IgD-negative memory B cell (primary cell): ENCODE data around the gene KLHL8. TPM values are rescaled to one million over a fixed set of nuclear protein-coding genes. Genes with fewer than 3 reads are reported as not detected.
"Not testable (repeated sequence)": the region's sequence is repeated elsewhere in the genome, so short reads cannot be mapped to it uniquely, and the experiment has no call there.

Experiments used
- H3K27ac Mint-ChIP-seq, 3 donors: one replicate each; pipeline ENCODE4 v1.8.0; 2020 to 2022; ENCODE audit warnings: mild to moderate bottlenecking in 3 of 3, mixed read lengths in 3 of 3, moderate library complexity in 1 of 3
- H3K27me3 Mint-ChIP-seq: one replicate; pipeline ENCODE4 v1.8.0; 2021; ENCODE audit warnings: mixed read lengths
- H3K36me3 Mint-ChIP-seq: one replicate; pipeline ENCODE4 v1.8.0; 2020; ENCODE audit warnings: mild to moderate bottlenecking, mixed read lengths
- H3K4me1 Mint-ChIP-seq, 3 donors: one replicate each; pipeline ENCODE4 v1.8.0; 2020 to 2022; ENCODE audit warnings: mixed read lengths in 3 of 3, mild to moderate bottlenecking in 1 of 3
- H3K4me3 Mint-ChIP-seq, 4 donors: one replicate each; pipeline ENCODE4 v1.8.0; 2020 to 2022; ENCODE audit warnings: mild to moderate bottlenecking in 4 of 4, mixed read lengths in 4 of 4, moderate library complexity in 3 of 4
- H3K9me3 Mint-ChIP-seq, 3 donors: one replicate each; pipeline ENCODE4 v1.8.0; 2020 to 2021; ENCODE audit warnings: mixed read lengths in 3 of 3, mild to moderate bottlenecking in 1 of 3
- polyA plus RNA-seq: library from polyadenylated mRNA; unstranded; fragments of 300-500 nt; fragmentation: Illumina TruSeq; gene quantifications from one replicate; pipeline ENCODE4 v1.2.3, GENCODE V29; 2021

Gene KLHL8
- polyA plus RNA-seq, 1 donor from 2014 or later = 13.3 TPM

GRCh38 chr4:87239821-87240220 is 19.4 kb upstream of the KLHL8 start:
- Mint-ChIP-seq H3K4me3 (no peak overlapping the region), H3K9me3 (peaks cover 6 to 17% (median 14%) of the 10 kb centered on the region in 3 donors), H3K27me3 (peaks cover 6% of the 10 kb centered on the region), H3K4me1 (no peaks in the 10 kb centered on the region), H3K36me3 (no peaks in the 10 kb centered on the region), H3K27ac (no peak overlapping the region)

GRCh38 chr4:87239194-87239593 is 18.8 kb upstream of the KLHL8 start:
- H3K36me3 Mint-ChIP-seq = no peaks in the 10 kb centered on the region
- H3K27ac Mint-ChIP-seq = no peak overlapping the region
- peaks cover 5% of the 10 kb centered on the region for H3K27me3 Mint-ChIP-seq
- H3K4me1 Mint-ChIP-seq = no peaks in the 10 kb centered on the region
- H3K4me3 Mint-ChIP-seq = no peak overlapping the region
- peaks cover 6 to 17% (median 13%) of the 10 kb centered on the region in 3 donors for H3K9me3 Mint-ChIP-seq

GRCh38 chr4:87236861-87237260 is 16.4 kb upstream of the KLHL8 start:
- no peak overlapping the region for H3K27ac Mint-ChIP-seq
- H3K9me3 Mint-ChIP-seq = peaks cover 0 to under 1% (median 0%) of the 10 kb centered on the region in 3 donors
- H3K27me3 Mint-ChIP-seq = peaks cover 5% of the 10 kb centered on the region
- no peak overlapping the region for H3K4me3 Mint-ChIP-seq
- no peaks in the 10 kb centered on the region for H3K4me1 Mint-ChIP-seq
- H3K36me3 Mint-ChIP-seq = no peaks in the 10 kb centered on the region

- Mint-ChIP-seq H3K4me3 (peak overlapping the region in 2 of 4 donors; percentile 13 to 91), H3K9me3 (no peaks in the 10 kb centered on the region), H3K4me1 (no peaks in the 10 kb centered on the region), H3K27me3 (peaks cover 5% of the 10 kb centered on the region), H3K27ac (peak overlapping the region in 1 of 3 donors; percentile 76), H3K36me3 (no peaks in the 10 kb centered on the region)
These were observed 14.7 kb upstream of the KLHL8 start for GRCh38 chr4:87235020-87235671.

- Mint-ChIP-seq H3K4me3 (no peak overlapping the region), H3K4me1 (no peaks in the 10 kb centered on the region), H3K9me3 (no peaks in the 10 kb centered on the region), H3K36me3 (no peaks in the 10 kb centered on the region), H3K27me3 (peaks cover 3% of the 10 kb centered on the region), H3K27ac (no peak overlapping the region)
These were observed 11.8 kb upstream of the KLHL8 start for GRCh38 chr4:87232216-87232615.

- H3K4me1 Mint-ChIP-seq = no peaks in the 10 kb centered on the region
- H3K27me3 Mint-ChIP-seq = peaks cover 3% of the 10 kb centered on the region
- H3K9me3 Mint-ChIP-seq = no peaks in the 10 kb centered on the region
- H3K27ac Mint-ChIP-seq = no peak overlapping the region
- H3K4me3 Mint-ChIP-seq = no peak overlapping the region
- H3K36me3 Mint-ChIP-seq = no peaks in the 10 kb centered on the region
These were observed 10.4 kb upstream of the KLHL8 start for GRCh38 chr4:87230806-87231205.

- Mint-ChIP-seq H3K9me3 (no peaks in the 10 kb centered on the region), H3K4me3 (no peak overlapping the region), H3K27ac (peak overlapping the region in 1 of 3 donors; percentile 5), H3K27me3 (peaks cover 3% of the 10 kb centered on the region), H3K4me1 (no peaks in the 10 kb centered on the region), H3K36me3 (no peaks in the 10 kb centered on the region)
These were observed 9.6 kb upstream of the KLHL8 start for GRCh38 chr4:87229979-87230378.

GRCh38 chr4:87228262-87228860 is 7.9 kb upstream of the KLHL8 start:
- Mint-ChIP-seq H3K9me3 (no peaks in the 10 kb centered on the region), H3K4me3 (no peak overlapping the region), H3K36me3 (no peaks in the 10 kb centered on the region), H3K27me3 (peaks cover 3% of the 10 kb centered on the region), H3K27ac (no peak overlapping the region), H3K4me1 (no peaks in the 10 kb centered on the region)

- no peaks in the 10 kb centered on the region for H3K4me1 Mint-ChIP-seq
- H3K4me3 Mint-ChIP-seq = no peak overlapping the region
- H3K27me3 Mint-ChIP-seq = peaks cover 3% of the 10 kb centered on the region
- H3K27ac Mint-ChIP-seq = no peak overlapping the region
- no peaks in the 10 kb centered on the region for H3K36me3 Mint-ChIP-seq
- no peaks in the 10 kb centered on the region for H3K9me3 Mint-ChIP-seq
These were observed 7.3 kb upstream of the KLHL8 start for GRCh38 chr4:87227751-87228151.

DNA sequence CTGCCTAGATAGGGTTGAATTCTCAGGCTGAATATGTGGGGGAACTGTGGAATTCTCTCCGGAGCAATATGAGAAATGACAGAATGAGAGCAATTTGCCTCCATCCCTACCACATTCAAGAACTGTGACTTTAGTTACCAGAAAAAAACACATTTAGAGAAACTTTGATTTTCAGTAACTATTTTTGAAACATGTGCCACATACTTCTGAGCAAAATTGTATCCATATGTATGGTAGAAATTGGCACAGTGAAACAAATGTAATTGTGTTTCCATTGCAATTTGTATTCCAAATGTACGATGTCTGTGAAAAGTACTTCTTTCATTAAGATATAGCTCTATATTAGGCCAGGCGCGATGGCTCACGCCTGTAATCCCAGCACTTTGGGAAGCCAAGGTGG is 5.5 kb upstream of the KLHL8 start:
- Mint-ChIP-seq H3K36me3 (no peaks in the 10 kb centered on the region), H3K9me3 (no peaks in the 10 kb centered on the region), H3K4me1 (peaks cover 0 to under 1% (median 0%) of the 10 kb centered on the region in 3 donors), H3K27me3 (peaks cover 3% of the 10 kb centered on the region), H3K27ac (no peak overlapping the region), H3K4me3 (no peak overlapping the region)

DNA sequence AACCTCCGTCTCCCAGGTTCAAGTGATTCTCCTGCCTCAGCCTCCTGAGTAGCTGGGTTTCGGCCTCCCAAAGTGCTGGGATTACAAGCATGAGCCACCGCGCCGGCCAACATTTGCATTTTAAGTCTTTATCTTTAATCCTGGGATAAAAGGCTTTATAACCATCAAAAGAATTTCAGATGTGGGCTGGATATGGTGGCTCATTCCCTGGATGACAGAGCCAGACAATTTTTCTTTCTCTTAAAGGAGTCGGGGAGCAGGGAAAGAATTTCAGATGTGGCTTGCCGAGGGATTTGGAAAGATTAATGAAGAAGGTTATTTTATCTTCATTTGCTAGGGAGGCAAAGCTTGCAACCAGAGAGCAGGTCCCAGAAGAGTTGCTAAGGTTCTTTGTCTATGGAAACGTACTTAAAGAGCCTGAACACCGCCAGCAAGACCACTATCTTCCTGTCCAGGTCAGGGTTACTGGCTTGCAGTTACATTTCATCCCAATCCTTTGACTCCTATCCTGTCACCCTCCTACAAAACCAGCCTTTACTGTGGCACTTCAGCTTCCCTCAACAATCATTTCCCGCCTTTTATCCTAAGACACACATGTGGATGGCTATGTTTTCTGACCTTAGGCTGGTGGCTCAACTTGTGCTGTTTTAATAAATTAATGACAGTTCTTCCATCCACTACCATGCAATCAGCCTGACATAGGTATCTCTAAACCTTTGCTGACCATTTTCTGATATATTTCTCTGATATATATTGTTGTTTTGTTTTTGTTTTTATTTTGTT is 3.9 kb upstream of the KLHL8 start:
- H3K9me3 Mint-ChIP-seq = no peaks in the 10 kb centered on the region
- H3K27me3 Mint-ChIP-seq = no peaks in the 10 kb centered on the region
- H3K36me3 Mint-ChIP-seq = no peaks in the 10 kb centered on the region
- peaks cover 2 to 6% (median 4%) of the 10 kb centered on the region in 3 donors for H3K4me1 Mint-ChIP-seq
- no peak overlapping the region for H3K27ac Mint-ChIP-seq
- peak overlapping the region in 1 of 4 donors; percentile 52 for H3K4me3 Mint-ChIP-seq

DNA sequence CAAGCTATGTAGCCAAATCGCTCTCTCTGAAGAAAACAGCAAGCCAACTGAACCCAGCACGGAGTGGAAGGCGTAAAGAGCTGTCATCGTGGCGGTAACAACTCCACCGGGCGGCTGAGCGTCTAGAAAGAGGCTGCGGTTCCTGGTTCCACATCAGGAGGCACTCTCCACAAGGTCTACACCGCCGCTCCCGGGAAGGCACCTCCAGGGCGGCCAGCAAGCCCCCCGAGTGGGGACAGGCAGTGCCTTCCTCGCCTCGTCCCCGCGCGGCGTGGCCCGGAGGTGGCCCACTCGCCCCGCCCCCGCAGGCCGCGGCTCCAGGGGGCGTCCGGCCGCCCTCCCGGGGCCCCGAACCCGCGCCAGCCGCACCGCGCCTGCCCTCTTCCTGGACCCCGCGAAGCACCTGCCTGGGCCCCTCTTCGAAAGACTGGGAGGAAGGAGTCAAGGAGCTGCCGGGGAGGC is 755 bp downstream of the KLHL8 start:
- H3K4me1 Mint-ChIP-seq = peaks cover 6 to 15% (median 10%) of the 10 kb centered on the region in 3 donors

GRCh38 chr4:87217235-87217763 is 3.1 kb downstream of the KLHL8 start:
- not testable (repeated sequence) for H3K27me3 Mint-ChIP-seq, H3K27ac Mint-ChIP-seq, H3K36me3 Mint-ChIP-seq, H3K9me3 Mint-ChIP-seq
- H3K4me1 Mint-ChIP-seq = peaks cover 6 to 15% (median 10%) of the 10 kb centered on the region in 3 donors
- H3K4me3 Mint-ChIP-seq = peak overlapping the region in 1 of 4 donors; percentile 43

More for the DNA sequence above, 755 bp downstream of the KLHL8 start:
- Mint-ChIP-seq H3K36me3 (no peaks in the 10 kb centered on the region), H3K27ac (peak overlapping the region; percentile 81 to 97 (median 94)), H3K9me3 (no peaks in the 10 kb centered on the region), H3K27me3 (no peaks in the 10 kb centered on the region), H3K4me3 (peak overlapping the region; percentile 93 to 97 (median 96))

- no peaks in the 10 kb centered on the region for H3K36me3 Mint-ChIP-seq
- H3K4me3 Mint-ChIP-seq = peak overlapping the region in 1 of 4 donors; percentile 43
- H3K9me3 Mint-ChIP-seq = no peaks in the 10 kb centered on the region
- peaks cover 6 to 15% (median 11%) of the 10 kb centered on the region in 3 donors for H3K4me1 Mint-ChIP-seq
- H3K27me3 Mint-ChIP-seq = no peaks in the 10 kb centered on the region
- H3K27ac Mint-ChIP-seq = no peak overlapping the region
These were observed 3.9 kb downstream of the KLHL8 start for GRCh38 chr4:87216469-87216868.

DNA sequence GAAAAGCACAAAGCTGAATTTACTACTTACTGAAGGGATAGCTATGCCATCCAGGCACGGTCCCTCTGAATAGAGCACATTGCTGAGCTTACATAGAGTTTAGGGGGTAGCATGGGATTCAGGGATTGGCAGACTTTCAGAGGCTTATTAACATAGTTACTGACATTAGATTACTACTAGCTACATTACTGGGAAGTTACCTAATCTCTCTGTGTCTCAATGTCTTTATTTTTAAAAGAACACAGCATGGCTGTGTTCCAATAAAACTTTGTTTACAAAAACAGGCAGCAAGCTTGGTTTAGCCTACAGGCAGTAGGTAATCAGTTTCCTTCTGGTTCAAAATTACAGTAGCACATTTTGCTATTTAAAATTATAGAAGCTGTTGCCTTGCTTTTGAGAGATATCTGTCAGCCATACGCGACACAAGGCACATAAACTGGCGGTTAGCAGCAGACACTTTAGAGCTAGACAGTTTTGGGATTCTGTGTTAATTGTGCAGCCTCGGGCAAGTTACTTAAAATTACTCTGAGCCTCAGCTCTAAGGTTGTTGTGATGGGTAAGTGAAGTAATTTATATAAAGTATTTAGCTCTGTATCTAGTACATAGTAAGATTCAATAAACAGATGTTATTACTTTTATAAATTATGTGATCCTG is 6.9 kb downstream of the KLHL8 start:
- Mint-ChIP-seq H3K36me3 (no peaks in the 10 kb centered on the region), H3K4me1 (peaks cover 7 to 15% (median 12%) of the 10 kb centered on the region in 3 donors), H3K27ac (no peak overlapping the region), H3K4me3 (no peak overlapping the region), H3K27me3 (no peaks in the 10 kb centered on the region), H3K9me3 (no peaks in the 10 kb centered on the region)
